ENCODE data around the gene GALNT10. TPM values are rescaled to one million over a fixed set of nuclear protein-coding genes. Genes with fewer than 3 reads are reported as not detected.

Gene GALNT10
- polyA plus RNA-seq, 1 experiment: 93.1 TPM

DNA sequence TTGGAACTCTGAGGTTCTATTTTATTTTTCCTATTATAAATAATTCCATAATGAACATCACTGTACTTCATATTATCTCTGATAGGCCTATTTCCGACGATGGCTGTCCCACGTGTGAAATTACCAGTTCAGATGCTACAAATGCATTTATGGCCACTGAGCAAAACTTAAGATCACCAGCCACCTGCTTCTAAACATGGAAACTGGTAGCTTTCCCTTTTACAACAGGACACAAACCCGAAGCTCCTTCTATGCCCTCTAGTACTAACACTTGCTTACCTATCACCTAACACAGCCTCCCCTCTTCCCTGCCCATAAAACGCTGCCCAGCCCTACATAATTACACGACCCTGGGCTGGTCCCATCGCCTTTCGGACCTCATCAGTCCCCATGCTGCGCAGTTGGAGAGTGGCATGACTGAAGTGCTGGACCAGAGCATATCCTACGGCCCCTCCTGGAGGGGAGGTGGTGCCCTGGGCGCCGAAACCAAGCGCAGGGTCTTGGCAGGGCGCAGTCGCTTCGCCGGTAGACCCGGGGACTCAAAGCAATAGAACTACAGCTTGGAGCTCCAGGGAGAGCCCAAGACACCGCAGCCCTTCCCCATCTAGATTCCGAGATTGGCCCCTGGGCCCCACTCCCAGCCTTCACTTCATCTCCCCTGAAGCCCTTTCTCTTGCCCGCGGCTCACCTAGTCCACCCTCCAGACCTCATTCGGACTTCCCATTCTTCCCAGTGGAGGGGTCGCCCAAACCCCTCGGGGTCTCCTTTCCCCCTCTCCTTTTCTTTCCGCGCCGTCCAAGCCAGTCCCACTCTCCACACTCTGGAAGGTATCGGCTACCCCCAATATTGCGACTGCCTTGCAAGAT lies 254.3 kb downstream of the GALNT10 start:
- Histone ChIP-seq H3K27me3 (ENCODE audit: control insufficient read depth, insufficient read depth, low read length) (no peaks in the 10 kb centered on the region), H3K27ac (ENCODE audit: low read depth, low read length) (peak overlapping the region; percentile 21), H3K9me3 (ENCODE audit: control insufficient read depth, insufficient read depth, low read length) (no peaks in the 10 kb centered on the region), H3K4me3 (ENCODE audit: low read depth, low read length) (peak overlapping the region; percentile 93)
- no peak for TF ChIP-seq CTCF (IDR thresholded peaks at IDR 0.05; ENCODE audit: low read depth, low read length)
- ChIA-PET POLR2A (interaction anchor here (0.6 kb wide), 2 partner anchors 202 to 399 kb away, joined by 3 read pairs; no protein-coding TSS in a partner anchor), CTCF (interaction anchor here (0.5 to 1.0 kb wide), 2 partner anchors 253 to 409 kb away, joined by 3 read pairs; no protein-coding TSS in a partner anchor)
- DNase-seq (ENCODE audit: low read depth, low spot score): no peak

- Histone ChIP-seq H3K9me3 (ENCODE audit: control insufficient read depth, insufficient read depth, low read length) (no peaks in the 10 kb centered on the region), H3K27me3 (ENCODE audit: control insufficient read depth, insufficient read depth, low read length) (no peaks in the 10 kb centered on the region), H3K27ac (ENCODE audit: low read depth, low read length) (peak within 1 kb of the TSS; percentile 21), H3K4me3 (ENCODE audit: low read depth, low read length) (peak within 1 kb of the TSS; percentile 93)
- DNase-seq (ENCODE audit: low read depth, low spot score): peak; percentile 70
- CTCF ChIA-PET: interaction anchor here (1.3 kb wide), 2 partner anchors 18 to 21 kb away, joined by 3 to 4 read pairs; no protein-coding TSS in a partner anchor
- no peak for TF ChIP-seq CTCF (IDR thresholded peaks at IDR 0.05; ENCODE audit: low read depth, low read length)
- POLR2A ChIA-PET: interaction anchor here (0.6 kb wide), 1 partner anchor 202 kb away, joined by 3 read pairs; no protein-coding TSS in a partner anchor
These were observed 255.1 kb downstream of the GALNT10 start, which contains the start of gene SAP30L for GRCh38 chr5:154445422-154446194. Gene SAP30L (plus strand): TSS chr5:154445997. CDS start chr5:154446605, 608 bp downstream.

GRCh38 chr5:154446195-154447088 lies 255.9 kb downstream of the GALNT10 start:
- POLR2A ChIA-PET: interaction anchor here (0.6 kb wide), 2 partner anchors 32 to 226 kb away, joined by 3 read pairs; no protein-coding TSS in a partner anchor
- no peak for DNase-seq (ENCODE audit: low read depth, low spot score)
- H3K9me3 ChIP-seq (ENCODE audit: control insufficient read depth, insufficient read depth, low read length): no peaks in the 10 kb centered on the region
- H3K4me3 ChIP-seq (ENCODE audit: low read depth, low read length): peak overlapping the region; percentile 67
- no peak for TF ChIP-seq CTCF (IDR thresholded peaks at IDR 0.05; ENCODE audit: low read depth, low read length)
- no peaks in the 10 kb centered on the region for H3K27me3 ChIP-seq (ENCODE audit: control insufficient read depth, insufficient read depth, low read length)
- H3K27ac ChIP-seq (ENCODE audit: low read depth, low read length): peak overlapping the region; percentile 31
- CTCF ChIA-PET: interaction anchor here (1.0 to 2.0 kb wide), 4 partner anchors 17 to 374 kb away, joined by 3 to 6 read pairs (median 4); no protein-coding TSS in a partner anchor

- POLR2A ChIA-PET: interaction anchor here (0.6 kb wide), 1 partner anchor 227 kb away, joined by 3 read pairs; no protein-coding TSS in a partner anchor
- CTCF ChIA-PET: interaction anchor here (0.9 to 2.0 kb wide), 4 partner anchors 17 to 375 kb away, joined by 3 to 6 read pairs (median 4); no protein-coding TSS in a partner anchor
- Histone ChIP-seq H3K4me3 (ENCODE audit: low read depth, low read length) (peak overlapping the region; percentile 67), H3K27me3 (ENCODE audit: control insufficient read depth, insufficient read depth, low read length) (no peaks in the 10 kb centered on the region), H3K9me3 (ENCODE audit: control insufficient read depth, insufficient read depth, low read length) (no peaks in the 10 kb centered on the region), H3K27ac (ENCODE audit: low read depth, low read length) (peak overlapping the region; percentile 31)
- DNase-seq (ENCODE audit: low read depth, low spot score): no peak
- no peak for TF ChIP-seq CTCF (IDR thresholded peaks at IDR 0.05; ENCODE audit: low read depth, low read length)
These were observed 256.7 kb downstream of the GALNT10 start for GRCh38 chr5:154447089-154447725.
